MCF 10A (cell line): Measurements from ENCODE around the gene GFM1. TPM values are rescaled to one million over a fixed set of nuclear protein-coding genes. Genes with fewer than 3 reads are reported as not detected.

Source experiments
- BruUV-seq: library from RNA; stranded (reverse); fragments of 400-500 nt; replicated peaks from 2 replicates; lab custom pipeline; 2021; lab: Mats Ljungman, UMichigan
- CTCF ChIA-PET: fragments of 300-600 bp; sonication (Branson Sonifier 250); formaldehyde crosslinking; extraction: SDS; loops from one replicate; lab custom pipeline; 2021; ENCODE audit warnings: antibody characterized with exemption, inconsistent platforms; lab: Yijun Ruan, JAX
- POLR2A ChIA-PET: fragments of 300-600, 350-650 bp; sonication (Branson Sonifier 250); formaldehyde crosslinking; extraction: SDS; loops from one replicate; lab custom pipeline; 2020; ENCODE audit warnings: antibody characterized with exemption, inconsistent platforms; lab: Yijun Ruan, JAX
- DNase-seq: peaks from one replicate; pipeline ENCODE4 v3.0.0-alpha.2; 2018; ENCODE audit not compliant: unreplicated experiment
- H3K27ac Mint-ChIP-seq: one replicate; pipeline ENCODE4 v1.8.0; 2022; ENCODE audit warnings: mild to moderate bottlenecking, low read depth, mixed read lengths; ENCODE audit not compliant: unreplicated experiment
- H3K27me3 Mint-ChIP-seq: one replicate; pipeline ENCODE4 v1.8.0; 2022; ENCODE audit warnings: mixed read lengths; ENCODE audit not compliant: insufficient read depth, unreplicated experiment
- H3K36me3 Mint-ChIP-seq: one replicate; pipeline ENCODE4 v1.8.0; 2022; ENCODE audit warnings: mild to moderate bottlenecking, moderate library complexity, mixed read lengths; ENCODE audit not compliant: insufficient read depth, unreplicated experiment
- H3K4me1 Mint-ChIP-seq: one replicate; pipeline ENCODE4 v1.8.0; 2022; ENCODE audit warnings: mixed read lengths; ENCODE audit not compliant: insufficient read depth, unreplicated experiment
- H3K4me3 Mint-ChIP-seq: one replicate; pipeline ENCODE4 v1.8.0; 2022; ENCODE audit warnings: mild to moderate bottlenecking, moderate library complexity, mixed read lengths; ENCODE audit not compliant: unreplicated experiment
- H3K9me3 Mint-ChIP-seq: one replicate; pipeline ENCODE4 v1.8.0; 2022; ENCODE audit warnings: mixed read lengths; ENCODE audit not compliant: unreplicated experiment
- CTCF ChIP-seq: fragments of 200-600 bp; IDR thresholded peaks from one replicate; pipeline ENCODE4 v1.8.0; 2022; ENCODE audit warnings: antibody characterized with exemption, mild to moderate bottlenecking; ENCODE audit not compliant: unreplicated experiment
- intact Hi-C: fragments of 100-400 bp; cut with micrococcal nuclease; formaldehyde crosslinking; loops from 2 replicates; pipeline ENCODE4 v1.14.1; 2022
- total RNA-seq: library from RNA; stranded (reverse); gene quantifications from 2 replicates; pipeline ENCODE4 v1.2.3, GENCODE V29; 2022

Gene GFM1
- total RNA-seq, 1 experiment from 2014 or later = 53.9 TPM

- POLR2A ChIA-PET = interaction anchor here (0.6 to 1.8 kb wide), 10 partner anchors 9 to 1164 kb away, joined by 3 to 12 read pairs (median 3); partner anchors contain the start of genes GFM1 and MLF1
- CTCF ChIA-PET = interaction anchor here (0.5 to 2.8 kb wide), 12 partner anchors 9 to 1144 kb away, joined by 3 to 10 read pairs (median 4); no protein-coding TSS in a partner anchor
- intact Hi-C loops = loop anchor here (1.0 to 5.0 kb wide), 2 partner anchors 55 to 119 kb away; no protein-coding TSS in a partner anchor
These were observed 27.5 kb downstream of the GFM1 start for GRCh38 chr3:158671821-158672214.

GRCh38 chr3:158672215-158673176, 28.2 kb downstream of the GFM1 start, which contains the start of gene LXN:
TSS of gene LXN (minus strand) at chr3:158672648. CDS start at chr3:158672478, 170 bp downstream.
- no TSS peak for BruUV-seq
- intact Hi-C loops = loop anchor here (1.0 to 5.0 kb wide), 2 partner anchors 55 to 119 kb away; no protein-coding TSS in a partner anchor
- Mint-ChIP-seq H3K27ac (peak within 1 kb of the TSS; percentile 87), H3K36me3 (peaks cover 33% of the 10 kb centered on the region), H3K4me1 (peaks cover 16% of the 10 kb centered on the region), H3K9me3 (no peaks in the 10 kb centered on the region), H3K27me3 (no peaks in the 10 kb centered on the region), H3K4me3 (peak within 1 kb of the TSS; percentile 79)
- peak; percentile 51 for TF ChIP-seq CTCF
- ChIA-PET POLR2A (interaction anchor here (0.6 to 1.8 kb wide), 11 partner anchors 8 to 1164 kb away, joined by 3 to 12 read pairs (median 3); partner anchors contain the start of genes GFM1 and MLF1), CTCF (interaction anchor here (0.5 to 2.8 kb wide), 11 partner anchors 10 to 1145 kb away, joined by 3 to 10 read pairs (median 4); no protein-coding TSS in a partner anchor)
- DNase-seq = peak; percentile 92

More at GRCh38 chr3:158671821-158672214, 27.5 kb downstream of the GFM1 start:
- Mint-ChIP-seq H3K4me1 (peaks cover 16% of the 10 kb centered on the region), H3K9me3 (no peaks in the 10 kb centered on the region), H3K36me3 (peaks cover 37% of the 10 kb centered on the region), H3K27me3 (no peaks in the 10 kb centered on the region), H3K4me3 (peak overlapping the region; percentile 79), H3K27ac (peak overlapping the region; percentile 87)
- peak; percentile 19 for DNase-seq
- TF ChIP-seq CTCF = no peak
- TSS peak; percentile 31 for BruUV-seq

GRCh38 chr3:158678687-158679086, 34.4 kb downstream of the GFM1 start:
- no peak overlapping the region for H3K27ac Mint-ChIP-seq
- intact Hi-C loops = no loop called here
- TF ChIP-seq CTCF = no peak

More at GRCh38 chr3:158678687-158679086, 34.4 kb downstream of the GFM1 start:
- ChIA-PET CTCF (interaction anchor here (0.6 to 1.3 kb wide), 5 partner anchors 18 to 148 kb away, joined by 3 to 7 read pairs (median 3); no protein-coding TSS in a partner anchor), POLR2A (no interaction called here)
- Mint-ChIP-seq H3K4me3 (no peak overlapping the region), H3K4me1 (no peaks in the 10 kb centered on the region), H3K36me3 (peaks cover 34% of the 10 kb centered on the region), H3K9me3 (no peaks in the 10 kb centered on the region), H3K27me3 (no peaks in the 10 kb centered on the region)
- DNase-seq = no peak
- no TSS peak for BruUV-seq
